Nucleus accumbens (tissue), 56 donors: Measurements from ENCODE around the gene TDRD12.
"Not testable (repeated sequence)": the region's sequence is repeated elsewhere in the genome, so short reads cannot be mapped to it uniquely, and the experiment has no call there.

ENCODE experiments used
- DNase-seq, 56 donors: peaks; one replicate each; lab custom pipeline; 2025; lab: John Stamatoyannopoulos, UW

Gene TDRD12

DNA sequence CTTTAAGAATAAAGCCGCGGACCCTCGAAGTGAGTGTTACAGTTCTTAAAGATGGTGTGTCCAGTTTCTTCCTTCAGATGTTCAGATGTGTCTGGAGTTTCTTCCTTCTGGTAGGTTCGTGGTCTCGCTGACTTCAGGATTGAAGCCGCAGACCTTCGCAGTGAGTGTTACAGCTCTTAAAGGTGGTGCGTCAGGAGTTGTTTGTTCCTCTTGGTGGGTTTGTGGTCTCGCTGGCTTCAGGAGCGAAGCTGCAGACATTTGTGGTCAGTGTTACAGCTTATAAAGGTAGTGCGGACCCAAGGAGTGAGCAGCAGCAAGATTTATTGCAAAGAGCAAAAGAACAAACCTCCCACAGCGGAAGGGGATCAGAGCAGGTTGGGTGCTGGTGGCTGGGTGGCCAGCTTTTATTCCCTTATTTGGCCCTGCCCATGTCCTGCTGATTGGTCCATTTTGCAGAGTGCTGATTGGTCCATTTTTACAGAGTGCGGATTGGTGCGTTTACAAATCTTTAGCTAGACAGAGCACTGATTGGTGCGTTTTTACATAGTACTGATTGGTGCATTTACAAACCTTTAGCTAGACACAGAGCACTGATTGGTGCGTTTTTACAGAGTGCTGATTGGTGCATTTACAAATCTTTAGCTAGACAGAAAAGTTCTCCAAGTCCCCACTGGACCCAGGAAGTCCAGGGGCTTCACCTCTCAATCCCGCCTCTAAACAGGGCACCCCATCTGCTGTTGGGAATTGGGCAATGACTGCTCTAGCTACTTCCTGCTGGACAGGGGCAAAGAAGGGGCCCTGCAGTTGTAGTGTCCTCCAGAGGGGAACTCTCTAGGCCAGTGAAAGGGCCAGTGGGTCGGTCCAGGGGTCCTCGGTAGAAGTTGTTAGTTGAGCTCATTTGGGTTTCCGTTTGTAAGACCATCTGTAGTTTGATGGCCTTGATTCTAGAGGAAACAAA is 26.1 kb upstream of the TDRD12 start:
- DNase-seq, result peak in 1 of 56 donors; percentile 8

- DNase-seq, result not testable (repeated sequence)
Measured at GRCh38 chr19:32694316-32694715, 25.3 kb upstream of the TDRD12 start.

DNA sequence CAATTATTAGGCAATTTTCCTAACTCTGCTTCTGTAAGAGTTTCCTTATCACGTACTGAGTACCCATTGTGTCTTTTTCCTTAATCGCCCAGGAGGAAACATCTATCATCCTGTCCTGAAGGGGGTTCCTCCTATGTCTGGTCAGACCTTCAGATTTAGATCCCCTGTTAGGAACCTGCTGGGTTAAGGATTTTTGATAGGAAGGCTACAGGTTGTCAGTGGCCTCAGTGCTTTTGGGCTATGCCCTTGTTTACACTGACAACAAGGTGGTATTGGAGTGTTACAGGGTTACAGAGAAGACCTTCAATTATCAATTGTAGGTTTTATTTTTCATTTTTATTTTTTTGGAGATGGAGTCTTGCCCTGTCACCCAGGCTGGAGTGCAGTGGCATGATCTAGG is 24.7 kb upstream of the TDRD12 start:
- DNase-seq, result not testable (repeated sequence)

GRCh38 chr19:32695506-32695905 is 24.1 kb upstream of the TDRD12 start:
- not testable (repeated sequence) for DNase-seq

DNA sequence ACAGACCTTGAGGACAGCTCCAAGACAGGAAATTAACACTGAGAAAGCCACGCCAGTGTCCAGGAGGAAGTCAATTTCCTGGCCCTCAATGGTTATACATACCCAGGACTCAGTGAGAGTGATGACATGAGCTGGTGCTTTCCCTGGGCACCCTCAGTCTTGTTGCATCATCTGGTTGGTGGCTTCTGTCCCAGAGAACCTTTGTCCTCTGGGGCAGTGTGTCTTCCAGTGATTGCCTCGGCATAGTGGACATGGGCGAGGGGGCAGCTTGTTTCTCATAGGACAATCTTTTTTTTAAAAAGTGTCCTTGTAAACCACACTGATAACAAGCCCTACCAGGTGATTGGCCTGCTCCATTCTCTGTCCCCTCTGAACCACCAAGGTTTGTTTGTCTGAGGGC is 22.8 kb upstream of the TDRD12 start:
- DNase-seq, result not testable (repeated sequence)

DNA sequence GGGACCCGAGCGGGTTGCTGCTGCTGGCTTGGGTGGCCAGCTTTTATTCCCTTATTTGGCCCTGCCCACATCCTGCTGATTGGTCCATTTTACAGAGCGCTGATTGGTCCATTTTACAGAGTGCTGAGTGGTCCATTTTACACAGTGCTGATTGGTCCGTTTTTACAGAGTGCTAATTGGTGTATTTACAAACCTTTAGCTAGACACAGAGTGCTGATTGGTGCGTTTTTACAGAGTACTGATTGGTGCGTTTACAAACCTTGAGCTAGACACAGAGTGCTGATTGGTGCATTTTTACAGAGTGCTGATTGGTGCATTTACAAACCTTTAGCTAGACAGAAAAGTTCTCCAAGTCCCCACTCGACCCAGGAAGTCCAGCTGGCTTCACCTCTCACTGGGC is 19.4 kb upstream of the TDRD12 start:
- DNase-seq, result not testable (repeated sequence)

DNA sequence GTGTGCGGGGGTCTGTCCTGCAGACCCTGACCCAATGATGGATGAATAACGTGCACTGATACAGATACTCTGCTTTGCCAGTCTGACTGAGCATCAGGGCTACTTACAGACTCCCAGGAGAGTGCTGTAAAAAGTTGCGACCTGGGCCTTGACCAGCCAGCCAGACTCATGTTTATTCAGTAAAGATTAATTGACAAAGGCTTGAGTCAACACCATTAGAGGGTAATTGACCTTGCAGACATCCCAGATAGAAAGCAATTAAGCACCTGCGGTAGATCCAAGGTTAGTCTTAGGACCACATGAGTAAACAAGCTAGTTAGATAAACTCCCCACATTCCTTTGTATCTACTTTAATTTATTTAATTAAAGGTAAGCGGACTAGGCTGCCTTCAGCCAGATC is 17.6 kb upstream of the TDRD12 start:
- no peak for DNase-seq

DNA sequence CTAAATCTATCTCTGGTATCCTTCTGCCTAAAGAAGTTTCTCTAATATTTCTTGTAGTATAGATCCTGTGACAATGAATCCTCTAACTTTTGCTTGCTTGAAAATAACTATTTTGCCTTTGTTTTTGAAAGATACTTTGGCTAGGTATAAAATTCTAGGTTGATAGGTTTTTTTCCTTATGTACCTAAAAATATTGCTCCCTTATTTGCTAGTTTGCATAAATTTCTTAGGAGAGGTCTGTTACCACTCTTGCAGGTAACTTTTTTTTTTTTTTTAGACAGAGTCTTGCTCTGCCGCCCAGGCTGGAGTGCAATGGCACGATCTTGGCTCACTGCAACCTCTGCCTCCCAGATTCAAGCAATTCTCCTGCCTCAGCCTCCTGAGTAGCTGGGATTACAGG is 15.6 kb upstream of the TDRD12 start:
- not testable (repeated sequence) for DNase-seq

- no peak for DNase-seq
Measured at GRCh38 chr19:32708457-32708856, 11.1 kb upstream of the TDRD12 start.

DNA sequence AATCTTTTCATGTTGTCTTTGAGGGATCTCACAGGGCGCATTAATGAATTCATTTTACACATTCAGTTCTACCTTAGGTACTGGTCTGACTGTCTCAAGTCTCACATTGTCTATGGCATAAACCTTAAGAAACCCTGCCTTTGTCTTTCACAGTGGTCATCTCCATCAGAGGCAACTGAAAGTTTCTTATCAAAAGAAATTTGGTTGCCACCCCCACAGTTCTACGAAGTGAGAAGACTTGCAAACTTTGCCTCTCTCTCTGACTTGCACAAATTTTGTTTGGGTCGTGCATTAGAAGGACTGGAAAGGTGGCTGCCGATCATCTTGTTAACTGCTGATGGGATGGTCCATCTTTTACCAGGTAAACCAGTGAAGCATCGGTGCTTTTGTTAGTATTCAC is 10.5 kb upstream of the TDRD12 start:
- no peak for DNase-seq

GRCh38 chr19:32711747-32712146 is 7.8 kb upstream of the TDRD12 start:
- no peak for DNase-seq

- not testable (repeated sequence) for DNase-seq
Measured at GRCh38 chr19:32716203-32716602, 3.4 kb upstream of the TDRD12 start.

- no peak for DNase-seq
Measured at GRCh38 chr19:32717496-32717895, 2.1 kb upstream of the TDRD12 start.

DNA sequence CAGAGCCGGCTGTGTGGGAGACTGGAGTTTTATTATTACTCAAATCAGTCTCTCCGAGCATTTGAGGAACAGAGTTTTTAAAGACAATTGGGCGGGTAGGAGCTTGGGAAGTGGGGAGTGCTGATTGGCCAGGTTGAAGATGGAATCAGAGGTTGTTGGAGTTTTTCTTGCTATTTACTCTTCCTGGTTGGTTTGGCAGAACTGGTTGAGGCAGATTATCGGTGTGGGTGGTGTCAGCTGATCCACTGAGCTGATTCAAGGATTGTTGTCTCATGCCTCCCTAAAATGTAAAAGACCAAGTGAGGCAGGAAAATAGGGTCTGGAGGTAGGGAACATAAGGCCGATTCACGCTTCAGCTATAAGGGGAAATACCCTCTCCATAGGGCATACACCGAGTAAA is 1.3 kb upstream of the TDRD12 start:
- peak in 4 of 56 donors; percentile 1 to 21 (median 12) for DNase-seq

DNA sequence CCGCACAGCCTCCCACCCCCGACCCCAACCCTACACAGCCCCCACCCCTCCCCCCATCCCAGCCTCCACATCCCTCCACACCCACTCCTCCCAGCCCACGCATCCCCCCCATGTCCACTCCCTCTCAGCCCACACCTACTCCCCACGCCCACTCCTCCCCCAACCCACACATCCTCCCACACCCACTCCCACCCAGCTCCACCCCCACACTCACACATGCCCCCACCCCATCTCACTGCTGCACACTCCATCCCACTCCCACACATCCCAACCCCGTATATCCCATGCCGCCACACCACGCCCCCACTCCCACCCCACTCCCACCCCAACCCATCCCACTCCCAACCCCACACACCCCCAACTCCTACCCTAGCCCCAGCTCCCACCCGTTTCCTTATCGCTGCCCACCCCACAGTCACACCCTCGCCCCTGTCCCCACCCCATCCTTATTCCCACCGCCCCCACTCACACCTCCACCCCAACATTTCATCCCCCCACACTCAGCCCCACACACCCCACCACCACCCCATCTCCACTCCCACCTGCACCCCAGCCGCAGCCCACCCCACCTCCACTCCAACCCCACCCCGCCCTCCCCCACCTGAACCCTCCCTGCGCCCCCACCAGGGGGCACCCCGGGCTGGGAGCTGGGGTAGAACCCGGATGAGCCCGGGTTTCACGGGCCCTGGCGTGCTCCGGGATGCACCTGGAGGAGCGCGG is 809 bp downstream of the TDRD12 start:
- no peak for DNase-seq

GRCh38 chr19:32720936-32721250 is 1.3 kb downstream of the TDRD12 start:
- DNase-seq, result no peak

DNA sequence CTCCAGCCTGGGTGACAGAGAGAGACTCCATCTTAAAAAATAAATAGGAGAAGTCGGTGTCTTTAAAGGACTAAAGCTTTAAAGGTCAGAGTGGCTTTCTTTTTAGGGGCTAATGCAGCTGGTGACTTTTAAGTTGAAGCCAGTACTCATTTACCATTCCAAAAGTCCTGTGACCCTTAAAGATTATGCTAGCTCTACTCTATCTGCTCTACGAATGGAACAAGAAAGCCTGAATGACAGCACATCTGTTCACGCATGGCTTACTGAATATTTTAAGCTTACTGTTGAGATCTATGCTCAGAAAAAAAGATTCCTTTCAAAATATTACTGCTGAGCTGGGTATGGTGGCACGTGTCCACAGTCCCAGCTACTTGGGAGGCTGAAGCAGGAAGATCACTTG is 16.4 kb downstream of the TDRD12 start:
- DNase-seq, result no peak

DNA sequence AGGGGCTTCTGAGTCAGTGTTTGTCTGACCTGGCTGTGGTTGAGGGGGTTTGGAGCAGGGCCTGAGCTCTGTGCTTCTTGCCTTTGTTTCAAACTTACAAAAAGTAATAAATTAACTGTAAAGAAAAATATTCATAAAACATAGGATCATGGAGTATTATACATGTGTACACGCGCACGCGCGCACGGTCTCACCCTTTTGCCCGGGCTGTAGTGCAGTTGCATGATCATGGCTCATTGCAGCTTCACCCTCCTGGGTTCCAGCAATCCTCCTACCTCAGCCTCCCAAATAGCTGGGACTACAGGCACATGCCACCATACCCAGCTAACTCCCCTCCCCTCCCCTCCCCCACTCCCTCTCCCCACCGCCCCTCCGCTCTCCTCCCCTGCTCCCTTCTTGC is 23.5 kb downstream of the TDRD12 start:
- no peak for DNase-seq

DNA sequence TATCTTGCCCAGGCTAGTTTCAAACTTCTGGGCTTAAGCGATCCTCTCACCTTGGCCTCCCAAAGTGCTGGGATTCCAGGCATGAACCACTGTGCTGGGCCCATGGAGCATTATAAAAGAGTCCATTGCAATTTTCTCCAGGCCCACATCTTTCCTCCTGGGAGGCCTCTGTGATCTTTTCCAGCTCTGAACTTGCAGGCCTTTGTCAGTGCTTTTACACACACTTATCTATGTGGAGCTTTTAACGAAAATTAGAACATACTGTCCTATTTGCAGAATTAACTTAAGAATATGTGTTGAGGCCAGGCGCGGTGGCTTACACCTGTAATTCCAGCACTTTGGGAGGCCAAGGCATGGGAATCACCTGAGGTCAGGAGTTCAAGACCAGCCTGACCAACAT is 23.9 kb downstream of the TDRD12 start:
- DNase-seq, result no peak

GRCh38 chr19:32744555-32745325 is 25.2 kb downstream of the TDRD12 start:
- no peak for DNase-seq
